HepG2 (cell line): ENCODE results near the gene PMS2. TPM values are rescaled to one million over a fixed set of nuclear protein-coding genes. Genes with fewer than 3 reads are reported as not detected.

ENCODE experiments used
- DMAP1 ChIP-seq: IDR thresholded peaks from 2 replicates; pipeline ENCODE4 v1.6.1; 2016
- NCOR1 ChIP-seq: fragments of 200-600 bp; sonication (generic); IDR thresholded peaks from 2 replicates; pipeline ENCODE4 v1.7.0; 2017; ENCODE audit warnings: antibody characterized with exemption, low read length, borderline replicate concordance
- POLR2A ChIP-seq, 2 experiments: IDR thresholded peaks; 2 replicates each; pipeline ENCODE4 v1.6.1; 2011; ENCODE audit warnings: low read depth in 2 of 2, low read length in 2 of 2, mild to moderate bottlenecking in 1 of 2, moderate library complexity in 1 of 2; ENCODE audit not compliant: insufficient read depth in 1 of 2
- PPARG ChIP-seq: conservative IDR thresholded peaks from 2 replicates; pipeline ENCODE4 v1.6.1; 2016; ENCODE audit warnings: missing biosample characterization, missing genetic modification reagents
- SOX5 ChIP-seq: IDR thresholded peaks from 2 replicates; pipeline ENCODE4 v1.6.1; 2016; ENCODE audit warnings: borderline replicate concordance
- SP5 ChIP-seq: IDR thresholded peaks from 2 replicates; pipeline ENCODE4 v1.6.1; 2016; ENCODE audit warnings: low read depth, borderline replicate concordance
- TFE3 ChIP-seq: IDR thresholded peaks from 2 replicates; pipeline ENCODE4 v1.6.1; 2016
- THRA ChIP-seq: sonication (generic); formaldehyde crosslinking; IDR thresholded peaks from 2 replicates; pipeline ENCODE4 v1.4.0; 2020; ENCODE audit warnings: missing genetic modification reagents, borderline replicate concordance
- ZFP41 ChIP-seq: sonication (generic); formaldehyde crosslinking; IDR thresholded peaks from 2 replicates; pipeline ENCODE4 v1.4.0; 2020; ENCODE audit warnings: mild to moderate bottlenecking, missing genetic modification reagents, borderline replicate concordance
- ZNF10 ChIP-seq: sonication (generic); formaldehyde crosslinking; IDR thresholded peaks from 2 replicates; pipeline ENCODE4 v1.4.0; 2020; ENCODE audit warnings: mild to moderate bottlenecking, low read depth, missing genetic modification reagents, borderline replicate concordance
- ZNF451 ChIP-seq: sonication (generic); formaldehyde crosslinking; IDR thresholded peaks from 2 replicates; pipeline ENCODE4 v1.5.0; 2020; ENCODE audit warnings: mild to moderate bottlenecking, missing genetic modification reagents
- ZNF503 ChIP-seq: sonication (generic); formaldehyde crosslinking; IDR thresholded peaks from 2 replicates; pipeline ENCODE4 v1.4.0; 2020; ENCODE audit warnings: missing genetic modification reagents
- ZNF512 ChIP-seq: sonication (generic); formaldehyde crosslinking; IDR thresholded peaks from 2 replicates; pipeline ENCODE4 v1.4.0; 2020; ENCODE audit warnings: mild to moderate bottlenecking, missing genetic modification reagents
- ZNF598 ChIP-seq: sonication (generic); formaldehyde crosslinking; IDR thresholded peaks from 2 replicates; pipeline ENCODE4 v1.5.1; 2020; ENCODE audit warnings: mild to moderate bottlenecking, missing genetic modification reagents, borderline replicate concordance
- ZNF639 ChIP-seq: conservative IDR thresholded peaks from 2 replicates; pipeline ENCODE4 v1.6.1; 2018; ENCODE audit warnings: missing genetic modification reagents
- ZNF704 ChIP-seq: sonication (generic); formaldehyde crosslinking; IDR thresholded peaks from 2 replicates; pipeline ENCODE4 v1.8.1; 2023; ENCODE audit warnings: mild to moderate bottlenecking, inconsistent platforms, moderate library complexity, missing genetic modification reagents, borderline replicate concordance
- ZNF709 ChIP-seq: sonication (generic); formaldehyde crosslinking; IDR thresholded peaks from 2 replicates; pipeline ENCODE4 v1.5.0; 2020; ENCODE audit warnings: mild to moderate bottlenecking, missing genetic modification reagents
- ZNF773 ChIP-seq: sonication (generic); formaldehyde crosslinking; IDR thresholded peaks from 2 replicates; pipeline ENCODE4 v1.4.0; 2020; ENCODE audit warnings: missing genetic modification reagents, borderline replicate concordance
- ZNF790 ChIP-seq: sonication (generic); formaldehyde crosslinking; IDR thresholded peaks from 2 replicates; pipeline ENCODE4 v1.8.0; 2022; ENCODE audit warnings: missing genetic modification reagents, mild to moderate bottlenecking, borderline replicate concordance
- polyA plus RNA-seq, 8 experiments: library from polyadenylated mRNA; depleted of rRNA in 3 of 8; stranded (reverse) in 7 of 8; unstranded in 1 of 8; fragments of >200 nt; fragmentation: Illumina TruSeq in 4 of 8; extraction: Trizol in 4 of 8; gene quantifications; 2 replicates each; pipeline versions ENCODE4 v1.2.1 to v1.2.3, GENCODE V29; 2011 to 2016; ENCODE audit warnings: low read depth in 4 of 8, missing spikeins in 1 of 8, mixed read lengths in 1 of 8; ENCODE audit not compliant: insufficient read depth in 1 of 8
- total RNA-seq, 5 experiments: library from RNA; depleted of rRNA; stranded (reverse); fragments of >200 nt; fragmentation: Illumina TruSeq; extraction: Trizol; gene quantifications; 2 replicates each; pipeline ENCODE4 v1.2.3, GENCODE V29; 2016; ENCODE audit warnings: low read depth in 1 of 5

The PMS2 gene
- total and polyA plus RNA-seq, 2 of the 13 experiments (the other 11 are each of a cell fraction or from before 2014, with no cell fraction given), result 6.3 to 11.4 TPM

GRCh38 chr7:6057316-6058129, 48.7 kb upstream of the PMS2 start (continued):
- TF ChIP-seq ZNF704 (CRISPR knock-in tag) (no peak), ZNF773 (no peak), PPARG (CRISPR knock-in tag) (0 out of 2 replicates have a peak, but pooled peaks have one; percentile 27), SP5 (CRISPR knock-in tag) (peak; percentile 62; the same call in 1 of the 2 replicates), ZNF512 (CRISPR knock-in tag) (no peak), SOX5 (CRISPR knock-in tag) (peak; percentile 36; the same call in 1 of the 2 replicates), ZNF598 (CRISPR knock-in tag) (peak; percentile 47; the same call in 1 of the 2 replicates), THRA (CRISPR knock-in tag) (peak; percentile 19; the same call in 1 of the 2 replicates), ZNF10 (CRISPR knock-in tag) (no peak), POLR2A (IDR thresholded peaks at IDR 0.05; ENCODE audit: insufficient read depth in 1 of 2, low read depth in 2 of 2, low read length in 2 of 2) (peak in 1 of 2 experiments; percentile 4; a peak in 1 of 4 replicates), ZNF709 (peak; percentile 36; the same call in 1 of the 2 replicates), ZNF790 (CRISPR knock-in tag) (0 out of 2 replicates have a peak, but pooled peaks have one; percentile 2), NCOR1 (peak; percentile 56; the same call in 1 of the 2 replicates), ZNF503 (CRISPR knock-in tag) (no peak), ZFP41 (no peak), DMAP1 (CRISPR knock-in tag) (0 out of 2 replicates have a peak, but pooled peaks have one; percentile 41), TFE3 (CRISPR knock-in tag) (0 out of 2 replicates have a peak, but pooled peaks have one; percentile 31), ZNF451 (CRISPR knock-in tag) (no peak), ZNF639 (CRISPR knock-in tag) (no peak)
